Measurements from ENCODE around the gene USP17L28. TPM values are rescaled to one million over a fixed set of nuclear protein-coding genes. Genes with fewer than 3 reads are reported as not detected.
"Not testable (repeated sequence)": the region's sequence is repeated elsewhere in the genome, so short reads cannot be mapped to it uniquely, and the experiment has no call there.

USP17L28 gene
- total and polyA plus RNA-seq, 3 donors from 2014 or later = not detected

GRCh38 chr4:9381012-9381534 is 32.4 kb downstream of the USP17L28 start:
- H3K36me3 ChIP-seq (ENCODE audit: low read depth, missing control alignments); H3K27ac ChIP-seq; intact Hi-C loops (cut with DNase I; ENCODE audit: low total_unique reads); H3K27me3 ChIP-seq; H3K4me1 ChIP-seq; H3K9me3 ChIP-seq: not testable (repeated sequence)
- DNase-seq = peak; percentile 62
- WGBS, 2 donors = 6 to 21% methylated on average over 2 to 29 of the region's 36 CpGs
- peak; percentile 41 to 57 (median 55) for TF ChIP-seq CTCF (IDR thresholded peaks at IDR 0.05)
- peak overlapping the region; percentile 47 for H3K4me3 ChIP-seq

GRCh38 chr4:9384126-9384525 is 35.4 kb downstream of the USP17L28 start:
- WGBS, 2 donors = 80 to 81% methylated on average over 1 of the region's 1 CpG
- intact Hi-C loops (cut with DNase I; ENCODE audit: low total_unique reads) = no loop called here

GRCh38 chr4:9389001-9389400 is 40.3 kb downstream of the USP17L28 start:
- H3K4me3 ChIP-seq; intact Hi-C loops (cut with DNase I; ENCODE audit: low total_unique reads); H3K9me3 ChIP-seq; H3K27me3 ChIP-seq; H3K4me1 ChIP-seq; DNase-seq; H3K27ac ChIP-seq; H3K36me3 ChIP-seq (ENCODE audit: low read depth, missing control alignments): not testable (repeated sequence)
- 49 to 73% methylated on average over 2 of the region's 2 CpGs for WGBS, 2 donors

More at GRCh38 chr4:9384126-9384525, 35.4 kb downstream of the USP17L28 start:
- H3K4me1 ChIP-seq = no peaks in the 10 kb centered on the region
- H3K9me3 ChIP-seq = no peaks in the 10 kb centered on the region
- no peaks in the 10 kb centered on the region for H3K36me3 ChIP-seq (ENCODE audit: low read depth, missing control alignments)
- TF ChIP-seq CTCF (IDR thresholded peaks at IDR 0.05) = no peak
- TF ChIP-seq POLR2A (IDR thresholded peaks at IDR 0.05) = no peak
- no peak for DNase-seq
- H3K4me3 ChIP-seq = no peak overlapping the region
- H3K27me3 ChIP-seq = no peaks in the 10 kb centered on the region
- H3K27ac ChIP-seq = no peak overlapping the region

Other genes starting within 250 kb of the USP17L28 start
- gene FAM90A26, start 178.5 kb upstream of the USP17L28 start, total RNA-seq = not detected
- not detected for gene FAM90A26, start 178.5 kb upstream of the USP17L28 start, polyA plus RNA-seq (ENCODE audit: insufficient read depth, low read depth, low replicate concordance)
- gene USP17L10, start 138.2 kb upstream of the USP17L28 start, total RNA-seq = not detected
- not detected for gene USP17L10, start 138.2 kb upstream of the USP17L28 start, polyA plus RNA-seq (ENCODE audit: insufficient read depth, low read depth, low replicate concordance)
- not detected for gene USP17L11, start 133.5 kb upstream of the USP17L28 start, total RNA-seq
- not detected for gene USP17L11, start 133.5 kb upstream of the USP17L28 start, polyA plus RNA-seq (ENCODE audit: insufficient read depth, low read depth, low replicate concordance)
- not detected for gene USP17L12, start 128.7 kb upstream of the USP17L28 start, total RNA-seq
- not detected for gene USP17L12, start 128.7 kb upstream of the USP17L28 start, polyA plus RNA-seq (ENCODE audit: insufficient read depth, low read depth, low replicate concordance)
- not detected for gene USP17L13, start 124.0 kb upstream of the USP17L28 start, total RNA-seq
- gene USP17L13, start 124.0 kb upstream of the USP17L28 start, polyA plus RNA-seq (ENCODE audit: insufficient read depth, low read depth, low replicate concordance) = not detected
- gene USP17L15, start 114.5 kb upstream of the USP17L28 start, total RNA-seq = not detected
- not detected for gene USP17L15, start 114.5 kb upstream of the USP17L28 start, polyA plus RNA-seq (ENCODE audit: insufficient read depth, low read depth, low replicate concordance)
- not detected for gene USP17L17, start 105.0 kb upstream of the USP17L28 start, total RNA-seq
- not detected for gene USP17L17, start 105.0 kb upstream of the USP17L28 start, polyA plus RNA-seq (ENCODE audit: insufficient read depth, low read depth, low replicate concordance)
- not detected for gene USP17L18, start 100.3 kb upstream of the USP17L28 start, total RNA-seq
- gene USP17L18, start 100.3 kb upstream of the USP17L28 start, polyA plus RNA-seq (ENCODE audit: insufficient read depth, low read depth, low replicate concordance) = not detected
- not detected for gene USP17L19, start 95.5 kb upstream of the USP17L28 start, total RNA-seq
- not detected for gene USP17L19, start 95.5 kb upstream of the USP17L28 start, polyA plus RNA-seq (ENCODE audit: insufficient read depth, low read depth, low replicate concordance)
- not detected for gene USP17L20, start 90.8 kb upstream of the USP17L28 start, total RNA-seq
- not detected for gene USP17L20, start 90.8 kb upstream of the USP17L28 start, polyA plus RNA-seq (ENCODE audit: insufficient read depth, low read depth, low replicate concordance)
- gene USP17L21, start 86.0 kb upstream of the USP17L28 start, total RNA-seq = not detected
- not detected for gene USP17L21, start 86.0 kb upstream of the USP17L28 start, polyA plus RNA-seq (ENCODE audit: insufficient read depth, low read depth, low replicate concordance)
- gene USP17L22, start 81.3 kb upstream of the USP17L28 start, total RNA-seq = not detected
- not detected for gene USP17L22, start 81.3 kb upstream of the USP17L28 start, polyA plus RNA-seq (ENCODE audit: insufficient read depth, low read depth, low replicate concordance)
- not detected for gene USP17L24, start 23.7 kb upstream of the USP17L28 start, total RNA-seq
- not detected for gene USP17L24, start 23.7 kb upstream of the USP17L28 start, polyA plus RNA-seq (ENCODE audit: insufficient read depth, low read depth, low replicate concordance)
- not detected for gene USP17L25, start 19.0 kb upstream of the USP17L28 start, total RNA-seq
- gene USP17L25, start 19.0 kb upstream of the USP17L28 start, polyA plus RNA-seq (ENCODE audit: insufficient read depth, low read depth, low replicate concordance) = not detected
- not detected for gene USP17L26, start 14.2 kb upstream of the USP17L28 start, total RNA-seq
- gene USP17L26, start 14.2 kb upstream of the USP17L28 start, polyA plus RNA-seq (ENCODE audit: insufficient read depth, low read depth, low replicate concordance) = not detected
- gene USP17L5, start 9.5 kb upstream of the USP17L28 start, total RNA-seq = not detected
- not detected for gene USP17L5, start 9.5 kb upstream of the USP17L28 start, polyA plus RNA-seq (ENCODE audit: insufficient read depth, low read depth, low replicate concordance)
- not detected for gene USP17L27, start 4.7 kb upstream of the USP17L28 start, total RNA-seq
- not detected for gene USP17L27, start 4.7 kb upstream of the USP17L28 start, polyA plus RNA-seq (ENCODE audit: insufficient read depth, low read depth, low replicate concordance)
- not detected for gene USP17L29, start 4.7 kb downstream of the USP17L28 start, total RNA-seq
- not detected for gene USP17L29, start 4.7 kb downstream of the USP17L28 start, polyA plus RNA-seq (ENCODE audit: insufficient read depth, low read depth, low replicate concordance)
- gene USP17L30, start 14.2 kb downstream of the USP17L28 start, total RNA-seq = not detected
- gene USP17L30, start 14.2 kb downstream of the USP17L28 start, polyA plus RNA-seq (ENCODE audit: insufficient read depth, low read depth, low replicate concordance) = not detected
- gene DEFB131A, start 95.5 kb downstream of the USP17L28 start, total RNA-seq = not detected
- not detected for gene DEFB131A, start 95.5 kb downstream of the USP17L28 start, polyA plus RNA-seq (ENCODE audit: insufficient read depth, low read depth, low replicate concordance)